H9 (cell line): ENCODE results near the gene DMRTC2. TPM values are rescaled to one million over a fixed set of nuclear protein-coding genes. Genes with fewer than 3 reads are reported as not detected.
"Not testable (repeated sequence)": the region's sequence is repeated elsewhere in the genome, so short reads cannot be mapped to it uniquely, and the experiment has no call there.

Experiments used
- DNase-seq: peaks from one replicate; pipeline ENCODE4 v3.0.0-alpha.2; 2017
- H2AFZ ChIP-seq: one replicate; pipeline ENCODE4 v1.6.1; 2013; ENCODE audit warnings: mild to moderate bottlenecking, low read length, control low read depth, moderate library complexity
- H2AK5ac ChIP-seq: 2 replicates; pipeline ENCODE4 v1.6.1; 2013; ENCODE audit warnings: low read length, control low read depth, mixed read lengths; ENCODE audit not compliant: insufficient read length
- H2BK120ac ChIP-seq: one replicate; pipeline ENCODE4 v1.6.1; 2013; ENCODE audit warnings: low read depth, mild to moderate bottlenecking, low read length, control low read depth, inconsistent platforms; ENCODE audit not compliant: poor library complexity, severe bottlenecking
- H2BK12ac ChIP-seq: 2 replicates; pipeline ENCODE4 v1.6.1; 2013; ENCODE audit warnings: low read length, control low read depth, mixed read lengths, low read depth; ENCODE audit not compliant: insufficient read length
- H2BK15ac ChIP-seq: 2 replicates; pipeline ENCODE4 v1.6.1; 2013; ENCODE audit warnings: low read depth, low read length, control low read depth
- H2BK20ac ChIP-seq: one replicate; pipeline ENCODE4 v1.6.1; 2013; ENCODE audit warnings: low read depth, mild to moderate bottlenecking, low read length, control low read depth, inconsistent platforms; ENCODE audit not compliant: poor library complexity, severe bottlenecking
- H2BK5ac ChIP-seq: 2 replicates; pipeline ENCODE4 v1.6.1; 2013; ENCODE audit warnings: low read length, control low read depth, mixed read lengths; ENCODE audit not compliant: insufficient read length
- H3K14ac ChIP-seq: 2 replicates; pipeline ENCODE4 v1.6.1; 2013; ENCODE audit warnings: low read length, control low read depth; ENCODE audit not compliant: insufficient read depth
- H3K18ac ChIP-seq: 2 replicates; pipeline ENCODE4 v1.6.1; 2013; ENCODE audit warnings: low read depth, mild to moderate bottlenecking, mixed read lengths, low read length, control low read depth; ENCODE audit not compliant: insufficient read length
- H3K23ac ChIP-seq: 2 replicates; pipeline ENCODE4 v1.6.1; 2013; ENCODE audit warnings: low read length, control low read depth, mixed read lengths, low read depth; ENCODE audit not compliant: insufficient read length
- H3K23me2 ChIP-seq: 2 replicates; pipeline ENCODE4 v1.6.1; 2013; ENCODE audit warnings: low read depth, mild to moderate bottlenecking, mixed read lengths, low read length, control low read depth; ENCODE audit not compliant: insufficient read length, poor library complexity, severe bottlenecking
- H3K27ac ChIP-seq: 2 replicates; pipeline ENCODE4 v1.5.1; 2013; ENCODE audit warnings: low read length, control low read depth, mixed read lengths, low read depth; ENCODE audit not compliant: insufficient read length
- H3K27me3 ChIP-seq: 2 replicates; pipeline ENCODE4 v1.6.1; 2013; ENCODE audit warnings: low read length, control low read depth, inconsistent platforms; ENCODE audit not compliant: insufficient read depth
- H3K4ac ChIP-seq: 2 replicates; pipeline ENCODE4 v1.6.1; 2013; ENCODE audit warnings: low read depth, mild to moderate bottlenecking, control low read depth, inconsistent platforms, low read length, moderate library complexity
- H3K4me1 ChIP-seq: 2 replicates; pipeline ENCODE4 v1.6.1; 2013; ENCODE audit warnings: low read length, control low read depth, inconsistent platforms; ENCODE audit not compliant: insufficient read depth
- H3K4me2 ChIP-seq: 2 replicates; pipeline ENCODE4 v1.6.1; 2013; ENCODE audit warnings: low read length, control low read depth, mixed read lengths; ENCODE audit not compliant: insufficient read length, insufficient read depth
- H3K56ac ChIP-seq: 2 replicates; pipeline ENCODE4 v1.6.1; 2013; ENCODE audit warnings: low read depth, mild to moderate bottlenecking, mixed read lengths, low read length, control low read depth; ENCODE audit not compliant: insufficient read length
- H3K79me1 ChIP-seq: 2 replicates; pipeline ENCODE4 v1.6.1; 2013; ENCODE audit warnings: low read depth, mild to moderate bottlenecking, moderate library complexity, low read length, control low read depth, inconsistent platforms; ENCODE audit not compliant: insufficient read depth, poor library complexity, severe bottlenecking
- H3K79me2 ChIP-seq: 2 replicates; pipeline ENCODE4 v1.6.1; 2013; ENCODE audit warnings: low read length, control low read depth, inconsistent platforms; ENCODE audit not compliant: insufficient read depth
- H3K9ac ChIP-seq: 2 replicates; pipeline ENCODE4 v1.6.1; 2013; ENCODE audit warnings: low read length, control low read depth, mixed read lengths; ENCODE audit not compliant: insufficient read length; ENCODE audit errors: extremely low read depth
- H3K9me3 ChIP-seq: one replicate; pipeline ENCODE4 v1.6.1; 2013; ENCODE audit warnings: low read depth, low read length, inconsistent platforms; ENCODE audit not compliant: control insufficient read depth
- H3T11ph ChIP-seq: one replicate; pipeline ENCODE4 v1.6.1; 2013; ENCODE audit warnings: mild to moderate bottlenecking, low read length, control low read depth, inconsistent platforms
- H4K20me1 ChIP-seq: one replicate; pipeline ENCODE4 v1.6.1; 2013; ENCODE audit not compliant: control insufficient read depth, insufficient read length, insufficient read depth
- H4K5ac ChIP-seq: 2 replicates; pipeline ENCODE4 v1.6.1; 2013; ENCODE audit warnings: low read depth, mild to moderate bottlenecking, mixed read lengths, low read length, control low read depth; ENCODE audit not compliant: insufficient read length
- H4K8ac ChIP-seq: replicated peaks from 2 replicates; pipeline ENCODE4 v1.6.1; 2013; ENCODE audit warnings: low read length, control low read depth, mixed read lengths, low read depth; ENCODE audit not compliant: insufficient read length
- H4K91ac ChIP-seq: 2 replicates; pipeline ENCODE4 v1.6.1; 2013; ENCODE audit warnings: low read depth, mild to moderate bottlenecking, moderate library complexity, mixed read lengths, low read length, control low read depth; ENCODE audit not compliant: insufficient read length
- H3K27ac Mint-ChIP-seq, 3 experiments: 2 replicates in 2 of 3; 3 replicates in 1 of 3; pipeline ENCODE4 v1.8.0; 2020 to 2021; ENCODE audit warnings: mixed read lengths in 3 of 3, mild to moderate bottlenecking in 1 of 3, moderate library complexity in 1 of 3
- H3K27me3 Mint-ChIP-seq: 2 replicates; pipeline ENCODE4 v1.8.0; 2021; ENCODE audit warnings: low read depth, mild to moderate bottlenecking, moderate library complexity, mixed read lengths
- H3K36me3 Mint-ChIP-seq, 3 experiments: 2 replicates in 2 of 3; 3 replicates in 1 of 3; pipeline ENCODE4 v1.8.0; 2020 to 2021; ENCODE audit warnings: low read depth in 3 of 3, mixed read lengths in 3 of 3; ENCODE audit not compliant: insufficient read depth in 1 of 3
- H3K4me1 Mint-ChIP-seq, 2 experiments: 2 replicates each; pipeline ENCODE4 v1.8.0; 2020; ENCODE audit warnings: mixed read lengths in 2 of 2
- H3K4me3 Mint-ChIP-seq, 2 experiments: 2 replicates in 1 of 2; 3 replicates in 1 of 2; pipeline ENCODE4 v1.8.0; 2020 to 2021; ENCODE audit warnings: mild to moderate bottlenecking in 2 of 2, mixed read lengths in 2 of 2, moderate library complexity in 1 of 2
- H3K9me3 Mint-ChIP-seq, 2 experiments: 2 replicates in 1 of 2; 3 replicates in 1 of 2; pipeline ENCODE4 v1.8.0; 2020; ENCODE audit warnings: mild to moderate bottlenecking in 2 of 2, mixed read lengths in 2 of 2, moderate library complexity in 1 of 2
- WGBS: extraction: QIAGEN DNeasy Blood & Tissue Kit; methylation state at CpG from one replicate; pipeline ENCODE4 v1.1.7; 2013; ENCODE audit warnings: missing lambda C conversion rate, low lambda C conversion rate, mixed read lengths; ENCODE audit not compliant: insufficient read length; ENCODE audit errors: extremely low coverage; 5-methylcytosine and 5-hydroxymethylcytosine counted together
- total RNA-seq: library from RNA; stranded (reverse); gene quantifications from 2 replicates; pipeline ENCODE4 v1.2.1, GENCODE V29; 2021
- TF ChIP-seq, protein P1 (sequence below): fragments of 200-600 bp; sonication (generic); conservative IDR thresholded peaks from 3 replicates; pipeline ENCODE4 v1.8.0; 2021; ENCODE audit warnings: antibody characterized with exemption, mild to moderate bottlenecking

DMRTC2 gene
- total RNA-seq, 1 experiment from 2014 or later, result not detected

DNA sequence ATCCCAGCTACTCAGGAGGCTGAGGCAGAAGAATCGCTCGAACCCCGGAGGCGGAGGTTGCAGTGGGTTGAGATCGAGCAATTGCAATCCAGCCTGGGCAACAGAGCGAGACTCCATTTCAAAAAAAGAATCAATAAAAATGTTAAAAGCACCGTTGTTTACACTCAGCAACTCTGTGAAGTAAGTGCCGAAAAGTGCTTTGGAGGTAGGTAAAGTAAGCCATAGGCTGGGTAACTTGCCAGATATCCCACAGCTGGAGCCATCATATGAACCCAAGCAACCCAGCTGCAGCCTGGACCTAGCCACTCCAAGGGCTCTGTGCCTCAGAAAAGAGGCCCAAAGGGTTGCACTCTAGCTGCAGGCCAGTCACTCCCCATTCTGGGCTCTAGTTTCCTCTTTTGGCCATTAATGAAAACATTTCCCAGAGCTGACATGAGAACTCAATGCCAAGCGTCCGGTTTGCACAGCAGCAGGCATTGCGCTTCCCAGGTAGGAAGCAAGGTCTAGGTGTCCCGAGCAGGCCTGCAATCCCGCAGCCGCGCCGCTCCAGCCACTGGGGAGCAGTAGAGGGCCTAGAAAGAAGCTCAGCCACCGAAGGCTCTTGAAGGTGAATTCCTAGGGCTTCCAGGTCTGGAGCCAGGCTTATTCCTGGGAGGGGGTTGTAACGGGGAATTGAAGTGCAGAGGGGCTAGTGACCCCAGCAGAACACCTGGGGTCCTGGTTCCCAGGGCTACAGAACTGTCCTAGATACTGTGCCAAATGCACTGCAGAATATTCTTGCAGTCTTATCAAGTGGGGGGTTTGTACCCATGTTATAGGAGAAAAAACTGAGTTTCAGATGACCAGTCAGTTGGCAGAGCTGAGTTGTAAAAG lies 28.2 kb downstream of the DMRTC2 start:
- H2BK20ac ChIP-seq, result no peak overlapping the region
- H3K4me1 ChIP-seq, result no peaks in the 10 kb centered on the region
- H4K5ac ChIP-seq, result no peak overlapping the region
- H4K20me1 ChIP-seq, result no peaks in the 10 kb centered on the region
- no peak overlapping the region for H3T11ph ChIP-seq
- no peak overlapping the region for H4K8ac ChIP-seq
- H3K4ac ChIP-seq, result no peak overlapping the region
- H3K79me2 ChIP-seq, result no peaks in the 10 kb centered on the region
- H2BK15ac ChIP-seq, result no peak overlapping the region
- no peak overlapping the region for H2AK5ac ChIP-seq
- H3K14ac ChIP-seq, result no peak overlapping the region
- H2BK120ac ChIP-seq, result no peak overlapping the region
- TF ChIP-seq, protein P1, sequence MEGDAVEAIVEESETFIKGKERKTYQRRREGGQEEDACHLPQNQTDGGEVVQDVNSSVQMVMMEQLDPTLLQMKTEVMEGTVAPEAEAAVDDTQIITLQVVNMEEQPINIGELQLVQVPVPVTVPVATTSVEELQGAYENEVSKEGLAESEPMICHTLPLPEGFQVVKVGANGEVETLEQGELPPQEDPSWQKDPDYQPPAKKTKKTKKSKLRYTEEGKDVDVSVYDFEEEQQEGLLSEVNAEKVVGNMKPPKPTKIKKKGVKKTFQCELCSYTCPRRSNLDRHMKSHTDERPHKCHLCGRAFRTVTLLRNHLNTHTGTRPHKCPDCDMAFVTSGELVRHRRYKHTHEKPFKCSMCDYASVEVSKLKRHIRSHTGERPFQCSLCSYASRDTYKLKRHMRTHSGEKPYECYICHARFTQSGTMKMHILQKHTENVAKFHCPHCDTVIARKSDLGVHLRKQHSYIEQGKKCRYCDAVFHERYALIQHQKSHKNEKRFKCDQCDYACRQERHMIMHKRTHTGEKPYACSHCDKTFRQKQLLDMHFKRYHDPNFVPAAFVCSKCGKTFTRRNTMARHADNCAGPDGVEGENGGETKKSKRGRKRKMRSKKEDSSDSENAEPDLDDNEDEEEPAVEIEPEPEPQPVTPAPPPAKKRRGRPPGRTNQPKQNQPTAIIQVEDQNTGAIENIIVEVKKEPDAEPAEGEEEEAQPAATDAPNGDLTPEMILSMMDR, result peak; percentile 84
- H3K4me3 Mint-ChIP-seq, result peak overlapping the region in 1 of 2 experiments; percentile 50; a peak in 2 of 5 replicates
- H3K36me3 Mint-ChIP-seq, result peaks cover 21 to 40% (median 39%) of the 10 kb centered on the region in 3 experiments
- no peak overlapping the region for H3K4me2 ChIP-seq
- H2AFZ ChIP-seq, result no peak overlapping the region
- no peak overlapping the region for H2BK5ac ChIP-seq
- H3K9ac ChIP-seq, result no peak overlapping the region
- peaks cover 4 to 13% of the 10 kb centered on the region in 2 experiments; a peak in 2 of 4 replicates for H3K4me1 Mint-ChIP-seq
- no peak overlapping the region for H3K23ac ChIP-seq
- DNase-seq, result peak; percentile 94
- no peak overlapping the region for H3K27ac ChIP-seq
- H3K9me3 ChIP-seq, result no peaks in the 10 kb centered on the region
- no CpG with 5 or more reads among the region's 18 CpGs for WGBS
- H3K27me3 ChIP-seq, result no peaks in the 10 kb centered on the region
- H3K18ac ChIP-seq, result no peak overlapping the region
- H3K27me3 Mint-ChIP-seq, result peaks cover 14% of the 10 kb centered on the region
- H3K56ac ChIP-seq, result no peak overlapping the region
- no peak overlapping the region for H2BK12ac ChIP-seq
- no peaks in the 10 kb centered on the region for H3K79me1 ChIP-seq
- no peaks in the 10 kb centered on the region for H3K23me2 ChIP-seq
- peak overlapping the region; percentile 15 to 90 (median 86); a peak in 6 of 7 replicates for H3K27ac Mint-ChIP-seq
- H3K9me3 Mint-ChIP-seq, result no peaks in the 10 kb centered on the region
- no peak overlapping the region for H4K91ac ChIP-seq

DNA sequence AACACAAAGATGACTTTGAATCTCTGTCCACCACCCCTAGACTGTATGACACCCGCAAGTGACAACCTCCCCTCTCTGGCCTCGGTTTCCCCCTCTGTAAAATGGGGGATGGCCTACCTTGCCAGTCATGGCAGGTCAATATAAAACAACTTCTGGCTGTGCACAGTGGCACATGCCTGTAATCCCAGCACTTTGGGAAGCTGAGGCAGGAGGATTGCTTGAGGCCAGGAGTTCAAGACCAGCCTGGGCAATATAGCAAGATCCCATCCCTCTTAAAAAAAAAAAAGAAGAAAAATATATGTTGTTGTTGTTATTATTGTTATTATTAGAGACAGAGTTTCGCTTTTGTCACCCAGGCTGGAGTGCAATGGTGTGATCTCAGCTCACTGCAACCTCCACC lies 31.1 kb downstream of the DMRTC2 start:
- H4K5ac ChIP-seq, H3K4ac ChIP-seq, H3K4me3 Mint-ChIP-seq, DNase-seq, H3K27ac ChIP-seq, H3K23me2 ChIP-seq, H3K56ac ChIP-seq, H3K79me2 ChIP-seq, H2AK5ac ChIP-seq, H3K9me3 Mint-ChIP-seq, H3K4me1 ChIP-seq, H3K9ac ChIP-seq, H2BK120ac ChIP-seq, H3K23ac ChIP-seq, H2BK5ac ChIP-seq, H2BK12ac ChIP-seq, H2BK20ac ChIP-seq, H3K4me2 ChIP-seq, H3K9me3 ChIP-seq, H4K91ac ChIP-seq, H3K27me3 ChIP-seq, H3K14ac ChIP-seq, H2BK15ac ChIP-seq, H2AFZ ChIP-seq, H4K8ac ChIP-seq, H3K27ac Mint-ChIP-seq, H4K20me1 ChIP-seq, H3K18ac ChIP-seq, H3T11ph ChIP-seq, H3K79me1 ChIP-seq: not testable (repeated sequence)
- peaks cover 34% of the 10 kb centered on the region for H3K27me3 Mint-ChIP-seq
- H3K36me3 Mint-ChIP-seq, result peaks cover 5 to 11% (median 11%) of the 10 kb centered on the region in 3 experiments; a peak in 6 of 7 replicates
- WGBS, result no CpG with 5 or more reads among the region's 3 CpGs
- H3K4me1 Mint-ChIP-seq, result peaks cover 2 to 13% of the 10 kb centered on the region in 2 experiments; a peak in 2 of 4 replicates
